HepG2 (cell line): Measurements from ENCODE around the gene UQCC2. TPM values are rescaled to one million over a fixed set of nuclear protein-coding genes. Genes with fewer than 3 reads are reported as not detected.
A peak's percentile ranks its signal among the peaks of the same experiment; 100 is the strongest.

ENCODE experiments used
- BORCS8-MEF2B ChIP-seq: sonication (generic); formaldehyde crosslinking; IDR thresholded peaks from 2 replicates; pipeline ENCODE4 v1.8.0; 2022; ENCODE audit warnings: mild to moderate bottlenecking, missing genetic modification reagents
- CAMTA2 ChIP-seq: sonication (generic); formaldehyde crosslinking; IDR thresholded peaks from 2 replicates; pipeline ENCODE4 v1.4.0; 2020; ENCODE audit warnings: mild to moderate bottlenecking, missing genetic modification reagents, borderline replicate concordance
- CCAR2 ChIP-seq: fragments of 200-400 bp; formaldehyde crosslinking; optimal IDR thresholded peaks from 2 replicates; pipeline ENCODE3; 2018; ENCODE audit warnings: low read depth, mild to moderate bottlenecking, low read length, moderate library complexity
- ELF3 ChIP-seq: IDR thresholded peaks from 2 replicates; pipeline ENCODE4 v1.6.1; 2016; ENCODE audit warnings: missing genetic modification reagents, missing compliant biosample characterization
- GPBP1L1 ChIP-seq: sonication (generic); formaldehyde crosslinking; IDR thresholded peaks from 2 replicates; pipeline ENCODE4 v1.5.0; 2020; ENCODE audit warnings: mild to moderate bottlenecking, missing genetic modification reagents
- HMGXB4 ChIP-seq, 2 experiments: sonication (generic) in 1 of 2; formaldehyde crosslinking in 1 of 2; IDR thresholded peaks; 2 replicates each; pipeline versions ENCODE4 v1.4.0 to v1.6.1; 2018 to 2020; ENCODE audit warnings: missing genetic modification reagents in 2 of 2, borderline replicate concordance in 1 of 2, low read depth in 1 of 2, mild to moderate bottlenecking in 1 of 2, missing biosample characterization in 1 of 2
- KLF15 ChIP-seq: sonication (generic); formaldehyde crosslinking; IDR thresholded peaks from 2 replicates; pipeline ENCODE4 v1.8.1; 2023; ENCODE audit warnings: borderline replicate concordance, mild to moderate bottlenecking, inconsistent platforms, missing genetic modification reagents, mixed read lengths
- MXI1 ChIP-seq: IDR thresholded peaks from 3 replicates; pipeline ENCODE4 v1.6.1; 2012; ENCODE audit warnings: low read depth, low read length, inconsistent platforms, borderline replicate concordance
- MZF1 ChIP-seq: sonication (generic); formaldehyde crosslinking; IDR thresholded peaks from 2 replicates; pipeline ENCODE4 v1.8.1; 2023; ENCODE audit warnings: mild to moderate bottlenecking, missing genetic modification reagents, borderline replicate concordance
- PAF1 ChIP-seq: IDR thresholded peaks from 2 replicates; pipeline ENCODE4 v1.6.1; 2016; ENCODE audit warnings: missing genetic modification reagents, missing compliant biosample characterization
- PCBP1 ChIP-seq: fragments of 200-400 bp; formaldehyde crosslinking; IDR thresholded peaks from 2 replicates; pipeline ENCODE4 v1.6.1; 2017; ENCODE audit warnings: mild to moderate bottlenecking, low read depth, low read length, borderline replicate concordance
- RARG ChIP-seq: sonication (generic); formaldehyde crosslinking; IDR thresholded peaks from 2 replicates; pipeline ENCODE4 v1.4.0; 2020; ENCODE audit warnings: low read depth, mild to moderate bottlenecking, missing genetic modification reagents
- SUZ12 ChIP-seq: fragments of 150-350 bp; IDR thresholded peaks from 2 replicates; pipeline ENCODE4 v1.6.1; 2014; ENCODE audit warnings: low read depth, low read length
- U2AF1 ChIP-seq: fragments of 200-400 bp; formaldehyde crosslinking; optimal IDR thresholded peaks from 2 replicates; pipeline ENCODE3; 2017; ENCODE audit warnings: mild to moderate bottlenecking, low read depth, low read length
- YEATS4 ChIP-seq: sonication (generic); formaldehyde crosslinking; IDR thresholded peaks from 2 replicates; pipeline ENCODE4 v1.4.0; 2020; ENCODE audit warnings: missing genetic modification reagents, borderline replicate concordance
- ZBTB33 ChIP-seq: sonication (generic); formaldehyde crosslinking; IDR thresholded peaks from 2 replicates; pipeline ENCODE4 v1.4.0; 2020; ENCODE audit warnings: missing genetic modification reagents
- ZBTB44 ChIP-seq: sonication (generic); formaldehyde crosslinking; IDR thresholded peaks from 2 replicates; pipeline ENCODE4 v1.4.0; 2020; ENCODE audit warnings: missing genetic modification reagents
- ZNF317 ChIP-seq: sonication (generic); formaldehyde crosslinking; IDR thresholded peaks from 2 replicates; pipeline ENCODE4 v1.5.0; 2020; ENCODE audit warnings: mild to moderate bottlenecking, missing genetic modification reagents
- ZNF432 ChIP-seq: sonication (generic); formaldehyde crosslinking; IDR thresholded peaks from 2 replicates; pipeline ENCODE4 v1.5.0; 2020; ENCODE audit warnings: missing genetic modification reagents, mild to moderate bottlenecking, borderline replicate concordance
- ZNF468 ChIP-seq: sonication (generic); formaldehyde crosslinking; IDR thresholded peaks from 2 replicates; pipeline ENCODE4 v1.8.0; 2022; ENCODE audit warnings: mild to moderate bottlenecking, moderate library complexity, missing genetic modification reagents
- ZNF773 ChIP-seq: sonication (generic); formaldehyde crosslinking; IDR thresholded peaks from 2 replicates; pipeline ENCODE4 v1.4.0; 2020; ENCODE audit warnings: missing genetic modification reagents, borderline replicate concordance
- ZSCAN22 ChIP-seq: sonication (generic); formaldehyde crosslinking; IDR thresholded peaks from 2 replicates; pipeline ENCODE4 v1.4.0; 2020; ENCODE audit warnings: mild to moderate bottlenecking, missing genetic modification reagents
- polyA plus RNA-seq, 8 experiments: library from polyadenylated mRNA; depleted of rRNA in 3 of 8; stranded (reverse) in 7 of 8; unstranded in 1 of 8; fragments of >200 nt; fragmentation: Illumina TruSeq in 4 of 8; extraction: Trizol in 4 of 8; gene quantifications; 2 replicates each; pipeline versions ENCODE4 v1.2.1 to v1.2.3, GENCODE V29; 2011 to 2016; ENCODE audit warnings: low read depth in 4 of 8, missing spikeins in 1 of 8, mixed read lengths in 1 of 8; ENCODE audit not compliant: insufficient read depth in 1 of 8
- total RNA-seq, 5 experiments: library from RNA; depleted of rRNA; stranded (reverse); fragments of >200 nt; fragmentation: Illumina TruSeq; extraction: Trizol; gene quantifications; 2 replicates each; pipeline ENCODE4 v1.2.3, GENCODE V29; 2016; ENCODE audit warnings: low read depth in 1 of 5

Gene UQCC2
- total and polyA plus RNA-seq, 2 of the 13 experiments (the other 11 are each of a cell fraction or from before 2014, with no cell fraction given), result 82.4 to 238 TPM

- TF ChIP-seq BORCS8-MEF2B, result peak; percentile 98
- TF ChIP-seq MZF1, result no peak; the same call in 1 of the 2 replicates
- TF ChIP-seq SUZ12, result no peak
- peak; percentile 89 for TF ChIP-seq ZNF317 (CRISPR knock-in tag)
- peak; percentile 87 to 92 for TF ChIP-seq HMGXB4 (CRISPR knock-in tag; IDR thresholded peaks at IDR 0.05; ENCODE audit: borderline replicate concordance in 1 of 2, low read depth in 1 of 2)
- TF ChIP-seq PCBP1, result peak; percentile 82; the same call in 1 of the 2 replicates
- no peak for TF ChIP-seq ZBTB33 (CRISPR knock-in tag)
- TF ChIP-seq ZSCAN22 (CRISPR knock-in tag), result peak; percentile 70; the same call in 1 of the 2 replicates
- no peak for TF ChIP-seq CCAR2
- 0 out of 2 replicates have a peak, but pooled peaks have one; percentile 88 for TF ChIP-seq CAMTA2 (CRISPR knock-in tag)
- no peak for TF ChIP-seq ZBTB44 (CRISPR knock-in tag)
- no peak for TF ChIP-seq ZNF432 (CRISPR knock-in tag)
- TF ChIP-seq U2AF1, result no peak
- peak; percentile 57 for TF ChIP-seq ELF3
- peak; percentile 84; the same call in 1 of the 2 replicates for TF ChIP-seq KLF15 (CRISPR knock-in tag)
- no peak for TF ChIP-seq PAF1 (CRISPR knock-in tag)
- TF ChIP-seq YEATS4 (CRISPR knock-in tag), result peak; percentile 90
- no peak for TF ChIP-seq ZNF773 (CRISPR knock-in tag)
- no peak; the same call in 1 of the 2 replicates for TF ChIP-seq ZNF468 (CRISPR knock-in tag)
- TF ChIP-seq GPBP1L1 (CRISPR knock-in tag), result no peak
- TF ChIP-seq MXI1, result peak; percentile 64; the same call in 1 of the 3 replicates
- TF ChIP-seq RARG (CRISPR knock-in tag), result peak; percentile 98
These were observed at the start of gene UQCC2 (continued) for GRCh38 chr6:33711140-33712129.
